GM12878 (cell line): Measurements from ENCODE around the gene SOAT2.

Experiments used
- BRCA1 ChIP-seq: IDR thresholded peaks from 2 replicates; pipeline ENCODE4 v1.6.1; 2011; ENCODE audit warnings: low read depth, low read length, improper control_type of control experiment
- EED ChIP-seq: sonication (generic); IDR thresholded peaks from 2 replicates; pipeline ENCODE4 v1.6.1; 2016; ENCODE audit warnings: antibody characterized with exemption, low read depth
- FOS ChIP-seq: IDR thresholded peaks from 3 replicates; pipeline ENCODE4 v1.6.1; 2011; ENCODE audit warnings: borderline replicate concordance; ENCODE audit not compliant: insufficient read length; ENCODE audit errors: extremely low read depth
- JUNB ChIP-seq: IDR thresholded peaks from 2 replicates; pipeline ENCODE4 v1.6.1; 2016; ENCODE audit warnings: antibody characterized with exemption, mild to moderate bottlenecking
- PBX3 ChIP-seq: IDR thresholded peaks from 2 replicates; pipeline ENCODE4 v1.6.1; 2011; ENCODE audit warnings: mild to moderate bottlenecking, low read depth, low read length, moderate library complexity; ENCODE audit not compliant: insufficient replicate concordance
- RAD21 ChIP-seq: IDR thresholded peaks from 2 replicates; pipeline ENCODE4 v1.6.1; 2011; ENCODE audit warnings: mild to moderate bottlenecking, low read depth, low read length, moderate library complexity; ENCODE audit not compliant: insufficient read depth
- USF1 ChIP-seq: IDR thresholded peaks from 2 replicates; pipeline ENCODE4 v1.6.1; 2011; ENCODE audit warnings: borderline replicate concordance, low read depth, mild to moderate bottlenecking, moderate library complexity, mixed read lengths, low read length; ENCODE audit not compliant: insufficient read depth; ENCODE audit errors: extremely low read length
- TF ChIP-seq, protein P1 (sequence below), 3 experiments: IDR thresholded peaks in 2 of 3; conservative IDR thresholded peaks in 1 of 3; 2 replicates each; pipeline ENCODE4 v1.5.1; 2011; ENCODE audit warnings: low read depth in 3 of 3, low read length in 3 of 3, mild to moderate bottlenecking in 3 of 3, control low read depth in 2 of 3, moderate library complexity in 2 of 3, inconsistent platforms in 1 of 3, mixed read lengths in 1 of 3; ENCODE audit not compliant: control insufficient read depth in 2 of 3, insufficient read depth in 1 of 3; ENCODE audit errors: extremely low read depth in 1 of 3
- TF ChIP-seq, protein P2 (sequence below): fragments of 450-650 bp; IDR thresholded peaks from 2 replicates; pipeline ENCODE4 v1.6.1; 2017; ENCODE audit warnings: mild to moderate bottlenecking

GRCh38 chr12:53067074-53067992 is 36.0 kb upstream of the SOAT2 start:
- TF ChIP-seq FOS: no peak
- TF ChIP-seq, protein P1, sequence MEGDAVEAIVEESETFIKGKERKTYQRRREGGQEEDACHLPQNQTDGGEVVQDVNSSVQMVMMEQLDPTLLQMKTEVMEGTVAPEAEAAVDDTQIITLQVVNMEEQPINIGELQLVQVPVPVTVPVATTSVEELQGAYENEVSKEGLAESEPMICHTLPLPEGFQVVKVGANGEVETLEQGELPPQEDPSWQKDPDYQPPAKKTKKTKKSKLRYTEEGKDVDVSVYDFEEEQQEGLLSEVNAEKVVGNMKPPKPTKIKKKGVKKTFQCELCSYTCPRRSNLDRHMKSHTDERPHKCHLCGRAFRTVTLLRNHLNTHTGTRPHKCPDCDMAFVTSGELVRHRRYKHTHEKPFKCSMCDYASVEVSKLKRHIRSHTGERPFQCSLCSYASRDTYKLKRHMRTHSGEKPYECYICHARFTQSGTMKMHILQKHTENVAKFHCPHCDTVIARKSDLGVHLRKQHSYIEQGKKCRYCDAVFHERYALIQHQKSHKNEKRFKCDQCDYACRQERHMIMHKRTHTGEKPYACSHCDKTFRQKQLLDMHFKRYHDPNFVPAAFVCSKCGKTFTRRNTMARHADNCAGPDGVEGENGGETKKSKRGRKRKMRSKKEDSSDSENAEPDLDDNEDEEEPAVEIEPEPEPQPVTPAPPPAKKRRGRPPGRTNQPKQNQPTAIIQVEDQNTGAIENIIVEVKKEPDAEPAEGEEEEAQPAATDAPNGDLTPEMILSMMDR (IDR thresholded peaks at IDR 0.05 in 2 of 3, conservative IDR thresholded peaks at IDR 0.05 in 1 of 3; ENCODE audit: control insufficient read depth in 2 of 3, extremely low read depth in 1 of 3, insufficient read depth in 1 of 3, low read depth in 3 of 3, low read length in 3 of 3): no peak
- no peak for TF ChIP-seq RAD21
- TF ChIP-seq USF1: no peak
- TF ChIP-seq JUNB: no peak
- no peak for TF ChIP-seq BRCA1
- no peak for TF ChIP-seq PBX3
- TF ChIP-seq, protein P2, sequence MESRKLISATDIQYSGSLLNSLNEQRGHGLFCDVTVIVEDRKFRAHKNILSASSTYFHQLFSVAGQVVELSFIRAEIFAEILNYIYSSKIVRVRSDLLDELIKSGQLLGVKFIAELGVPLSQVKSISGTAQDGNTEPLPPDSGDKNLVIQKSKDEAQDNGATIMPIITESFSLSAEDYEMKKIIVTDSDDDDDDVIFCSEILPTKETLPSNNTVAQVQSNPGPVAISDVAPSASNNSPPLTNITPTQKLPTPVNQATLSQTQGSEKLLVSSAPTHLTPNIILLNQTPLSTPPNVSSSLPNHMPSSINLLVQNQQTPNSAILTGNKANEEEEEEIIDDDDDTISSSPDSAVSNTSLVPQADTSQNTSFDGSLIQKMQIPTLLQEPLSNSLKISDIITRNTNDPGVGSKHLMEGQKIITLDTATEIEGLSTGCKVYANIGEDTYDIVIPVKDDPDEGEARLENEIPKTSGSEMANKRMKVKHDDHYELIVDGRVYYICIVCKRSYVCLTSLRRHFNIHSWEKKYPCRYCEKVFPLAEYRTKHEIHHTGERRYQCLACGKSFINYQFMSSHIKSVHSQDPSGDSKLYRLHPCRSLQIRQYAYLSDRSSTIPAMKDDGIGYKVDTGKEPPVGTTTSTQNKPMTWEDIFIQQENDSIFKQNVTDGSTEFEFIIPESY: no peak
- no peak for TF ChIP-seq EED
